HG03039 (cell line): ENCODE data around the gene LACTB.

Source experiments
- ATAC-seq: cut with Tn5 transposase; IDR thresholded peaks from one replicate; pipeline ENCODE4 v1.9.1; 2021; ENCODE audit warnings: mild to moderate bottlenecking, moderate library complexity; ENCODE audit not compliant: unreplicated experiment

LACTB gene, protein sequence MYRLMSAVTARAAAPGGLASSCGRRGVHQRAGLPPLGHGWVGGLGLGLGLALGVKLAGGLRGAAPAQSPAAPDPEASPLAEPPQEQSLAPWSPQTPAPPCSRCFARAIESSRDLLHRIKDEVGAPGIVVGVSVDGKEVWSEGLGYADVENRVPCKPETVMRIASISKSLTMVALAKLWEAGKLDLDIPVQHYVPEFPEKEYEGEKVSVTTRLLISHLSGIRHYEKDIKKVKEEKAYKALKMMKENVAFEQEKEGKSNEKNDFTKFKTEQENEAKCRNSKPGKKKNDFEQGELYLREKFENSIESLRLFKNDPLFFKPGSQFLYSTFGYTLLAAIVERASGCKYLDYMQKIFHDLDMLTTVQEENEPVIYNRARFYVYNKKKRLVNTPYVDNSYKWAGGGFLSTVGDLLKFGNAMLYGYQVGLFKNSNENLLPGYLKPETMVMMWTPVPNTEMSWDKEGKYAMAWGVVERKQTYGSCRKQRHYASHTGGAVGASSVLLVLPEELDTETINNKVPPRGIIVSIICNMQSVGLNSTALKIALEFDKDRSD

GRCh38 chr15:63121382-63122001 is at the start of gene LACTB:
Gene LACTB, plus strand, starts transcription at chr15:63121861. Its CDS starts 11 bp downstream, at chr15:63121872.
- peak; percentile 66 for ATAC-seq

- no peak for ATAC-seq
Observed at GRCh38 chr15:63072023-63072650, 49.5 kb upstream of the LACTB start.

DNA sequence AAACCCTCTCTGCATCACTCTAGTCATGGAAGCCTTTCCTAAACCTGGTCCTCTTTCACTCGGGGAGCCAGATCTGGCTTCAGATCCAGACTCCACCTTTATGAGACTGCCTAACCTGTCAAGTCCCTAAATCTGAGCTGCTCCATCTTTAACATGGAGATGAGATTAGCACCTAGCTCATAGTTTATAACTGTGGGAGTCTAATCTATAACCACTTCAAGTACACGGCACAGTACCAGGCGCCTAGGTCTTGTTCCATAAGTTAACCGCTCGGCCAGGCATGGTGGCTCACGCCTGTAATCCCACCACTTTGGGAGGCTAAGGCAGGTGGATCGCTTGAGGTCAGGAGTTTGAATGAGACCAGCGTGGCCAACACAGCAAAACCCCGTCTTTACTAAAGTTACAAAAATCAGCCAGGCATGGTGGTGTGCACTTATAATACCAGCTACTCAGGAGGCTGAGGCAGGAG is 48.8 kb upstream of the LACTB start:
- no peak for ATAC-seq

DNA sequence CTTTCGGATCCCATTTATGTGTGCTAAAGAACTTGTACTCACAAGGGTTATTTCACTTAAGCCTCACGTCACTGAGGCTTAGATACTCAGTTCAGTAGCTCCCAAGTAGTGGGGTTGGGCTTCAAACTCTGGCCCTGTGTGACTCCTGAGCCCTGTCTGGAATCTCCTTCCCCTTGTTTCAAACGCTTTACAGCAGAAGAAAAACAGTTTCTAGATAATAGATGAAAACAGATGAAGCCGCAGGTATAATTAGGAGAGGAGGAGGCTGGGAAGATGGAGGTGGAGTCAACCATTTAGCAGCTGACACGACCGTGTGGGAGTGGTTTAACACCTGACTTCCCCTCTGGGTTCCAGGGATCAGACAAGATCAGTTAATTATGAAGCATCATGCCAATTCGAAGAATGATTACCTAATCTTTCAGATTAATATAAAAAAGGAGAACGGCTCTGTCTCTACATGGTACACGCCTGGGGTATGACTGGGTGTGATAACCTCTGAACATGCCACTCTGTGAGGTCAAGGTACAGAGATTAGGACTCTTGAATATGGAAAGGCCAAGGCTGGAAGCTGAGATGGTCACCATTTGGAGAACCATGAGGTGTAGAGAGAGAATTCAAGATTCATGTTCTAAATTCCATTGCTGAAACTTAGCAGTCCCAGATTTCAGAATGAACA is 48.0 kb upstream of the LACTB start:
- ATAC-seq, result no peak

DNA sequence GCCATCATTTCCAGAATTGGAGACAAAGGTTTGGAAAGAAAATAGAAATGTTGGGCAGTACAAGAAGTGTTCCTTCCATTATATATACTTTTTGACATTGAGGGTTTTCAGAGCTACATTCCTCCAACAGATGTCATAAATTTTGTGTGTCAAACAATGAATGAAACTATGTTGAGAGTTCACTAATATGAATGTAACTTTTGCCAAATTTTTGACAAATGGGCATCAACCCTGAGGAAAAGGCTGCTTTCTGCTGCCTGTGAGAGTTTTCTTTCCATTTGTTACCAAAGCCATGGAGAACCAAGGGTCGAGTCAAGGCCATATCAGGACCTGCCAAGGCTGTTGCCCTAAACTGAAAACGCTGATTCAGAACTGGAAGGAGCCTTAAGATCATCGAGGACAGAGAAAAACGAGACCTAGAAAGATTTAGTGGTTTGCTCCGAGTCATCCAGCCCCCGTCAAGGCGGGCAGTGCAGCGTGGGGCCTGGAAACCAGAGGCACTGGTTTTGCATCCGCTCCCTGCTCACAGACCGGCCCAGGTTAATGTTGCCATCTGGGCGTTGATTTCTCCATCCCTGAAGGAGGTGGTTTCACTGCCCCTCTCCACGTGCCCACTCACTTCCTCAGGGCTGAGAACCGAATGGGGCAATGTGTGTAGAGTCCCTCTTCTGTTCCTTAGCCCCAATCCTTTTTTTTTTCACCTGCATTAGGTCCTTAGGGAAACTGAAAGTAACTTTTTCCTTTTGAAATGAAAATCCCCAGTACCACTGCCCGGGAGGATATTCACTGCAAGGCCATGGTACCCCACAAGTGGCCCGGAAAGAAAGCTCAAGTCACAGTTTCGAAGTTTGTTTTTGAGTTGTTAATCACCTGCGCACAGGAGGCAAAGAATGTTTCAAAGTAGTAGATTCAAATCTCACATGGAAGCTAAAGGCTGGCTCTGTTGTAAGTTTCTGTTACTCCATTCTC is 46.4 kb upstream of the LACTB start:
- no peak for ATAC-seq

DNA sequence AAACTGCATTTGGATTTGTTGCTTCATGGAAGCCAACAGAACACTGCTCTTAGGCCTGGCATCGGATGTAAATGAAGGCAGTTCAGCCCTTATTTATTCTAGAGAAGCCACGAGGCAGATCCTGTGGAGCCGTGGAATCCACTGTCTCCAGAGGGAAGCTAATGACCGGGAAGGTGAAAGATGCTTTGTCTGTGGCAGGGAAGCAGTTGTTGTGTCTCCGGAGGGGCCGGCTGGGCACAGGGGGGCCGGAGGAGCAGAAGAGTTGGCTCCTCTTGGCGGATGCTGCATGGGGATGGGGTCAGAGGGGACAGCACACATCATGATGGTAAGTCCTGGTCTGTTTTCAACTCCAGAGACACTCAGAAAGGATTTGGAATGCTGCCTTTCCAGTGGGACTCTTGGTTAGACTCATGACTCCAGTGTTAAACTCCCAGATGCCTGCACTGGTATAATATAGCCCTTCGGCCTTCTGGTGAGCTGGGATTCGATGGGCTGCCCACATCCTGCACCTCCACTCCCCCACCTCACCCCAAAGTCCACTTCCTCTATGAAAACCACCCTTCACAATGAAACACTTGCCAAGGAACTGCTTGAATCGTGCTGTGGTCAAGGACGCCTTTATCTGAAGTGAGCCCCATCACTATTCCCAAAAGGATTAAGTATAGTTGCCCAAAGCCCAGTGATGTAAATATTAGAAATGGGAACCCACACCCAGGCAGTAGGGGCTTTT is 45.5 kb upstream of the LACTB start:
- no peak for ATAC-seq

GRCh38 chr15:63076714-63077046 is 45.0 kb upstream of the LACTB start:
- ATAC-seq, result no peak

DNA sequence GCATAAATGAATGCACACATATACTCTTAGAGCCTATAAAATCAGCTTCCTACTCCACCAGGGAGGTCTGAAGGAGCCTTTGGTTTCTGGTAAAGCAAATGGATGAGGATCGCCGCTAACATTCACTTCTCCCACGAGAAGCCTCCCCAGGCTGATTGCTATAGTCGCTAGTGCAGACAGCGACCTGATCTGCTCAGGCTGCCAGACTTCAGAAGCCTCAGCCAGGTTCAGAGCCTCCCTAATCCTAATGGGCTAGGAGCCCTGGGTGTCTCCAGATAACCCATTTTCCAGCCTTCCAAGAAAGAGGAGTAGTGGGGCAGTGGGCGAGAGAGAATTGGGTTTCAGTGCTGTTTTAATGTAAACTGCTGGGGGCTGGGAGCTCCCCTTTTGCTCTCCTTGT is 43.7 kb upstream of the LACTB start:
- ATAC-seq, result no peak

DNA sequence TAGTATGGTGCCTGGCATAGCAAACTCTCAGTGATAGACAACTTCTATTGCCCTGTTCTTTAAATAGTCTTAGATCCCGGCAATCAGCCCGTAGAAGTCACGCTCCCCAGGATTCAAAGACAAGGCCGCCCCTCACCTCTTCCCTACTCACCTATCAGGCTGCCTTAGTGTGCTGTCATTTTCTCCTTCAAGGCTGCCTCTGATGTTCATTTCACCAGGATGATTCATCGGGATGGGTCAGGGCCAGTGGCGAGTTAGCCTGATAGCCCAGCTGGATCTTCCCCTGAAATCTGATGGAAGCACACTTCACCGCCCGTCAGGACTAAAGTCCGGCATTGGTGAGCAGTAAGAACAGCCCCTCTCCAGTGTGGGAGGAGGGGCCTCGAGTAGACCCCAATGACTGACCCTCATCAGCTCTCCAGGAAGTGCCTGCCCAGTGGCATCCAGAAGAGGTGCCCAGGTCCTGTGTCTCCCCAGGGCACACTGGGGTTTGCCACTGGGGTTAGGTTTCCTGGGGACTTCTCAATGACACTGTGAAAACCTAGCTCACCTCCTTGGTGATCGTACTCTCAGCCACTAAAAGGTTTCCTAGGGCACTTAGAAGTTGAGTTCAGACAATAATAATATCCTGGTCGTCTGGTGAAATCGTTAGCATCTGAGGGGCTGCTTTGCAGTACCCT is 41.6 kb upstream of the LACTB start:
- ATAC-seq, result no peak

DNA sequence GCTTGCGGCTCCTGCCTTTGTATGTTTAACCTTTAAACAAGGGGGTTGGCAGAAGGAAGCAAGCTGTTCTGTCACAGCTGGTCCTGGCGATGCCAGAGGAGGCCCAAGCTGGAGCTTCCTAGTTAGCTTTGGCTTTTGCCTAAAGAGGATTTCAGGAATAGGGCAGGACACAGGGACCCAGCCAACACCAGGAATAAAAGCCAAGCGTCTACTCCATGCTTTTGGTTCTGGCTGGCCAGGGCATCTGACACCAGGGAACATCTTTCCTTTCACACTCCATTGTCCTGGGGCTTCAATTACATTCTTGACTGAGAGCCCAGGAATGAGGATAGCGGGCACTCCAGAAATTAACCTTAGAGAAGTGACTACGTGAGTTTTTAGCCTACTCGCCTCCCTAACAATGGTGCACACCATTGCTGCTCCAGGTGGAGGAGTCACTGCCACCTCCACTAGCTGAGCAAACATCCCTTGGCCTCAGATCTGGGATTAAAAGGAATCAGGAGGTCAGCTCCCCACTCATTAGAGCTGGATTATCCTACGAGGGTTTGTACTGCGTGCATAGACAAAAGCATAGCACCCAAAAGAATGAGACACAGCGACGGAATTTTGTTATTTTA is 40.9 kb upstream of the LACTB start:
- ATAC-seq, result no peak

DNA sequence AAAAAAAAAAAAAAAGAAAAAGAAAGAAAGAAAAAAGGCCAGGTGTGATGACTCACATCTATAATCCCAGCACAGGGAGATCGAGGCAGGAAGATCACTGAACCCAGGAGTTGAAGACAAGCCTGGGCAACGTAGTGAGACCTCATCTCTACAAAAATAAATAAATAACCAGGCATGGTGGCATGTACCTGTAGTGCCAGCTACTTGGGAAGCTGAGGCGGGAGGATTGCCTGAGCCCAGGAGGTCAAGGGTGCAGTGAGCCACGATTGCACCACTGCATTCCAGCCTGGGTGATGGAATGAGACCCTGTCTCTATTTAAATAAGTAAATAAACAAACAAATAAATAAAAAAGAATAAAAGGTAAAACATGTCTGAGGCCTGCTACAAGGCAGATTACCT is 39.3 kb upstream of the LACTB start:
- no peak for ATAC-seq

- no peak for ATAC-seq
Observed at GRCh38 chr15:63083044-63083443, 38.6 kb upstream of the LACTB start.

- ATAC-seq, result no peak
Observed at GRCh38 chr15:63083541-63083940, 38.1 kb upstream of the LACTB start.

DNA sequence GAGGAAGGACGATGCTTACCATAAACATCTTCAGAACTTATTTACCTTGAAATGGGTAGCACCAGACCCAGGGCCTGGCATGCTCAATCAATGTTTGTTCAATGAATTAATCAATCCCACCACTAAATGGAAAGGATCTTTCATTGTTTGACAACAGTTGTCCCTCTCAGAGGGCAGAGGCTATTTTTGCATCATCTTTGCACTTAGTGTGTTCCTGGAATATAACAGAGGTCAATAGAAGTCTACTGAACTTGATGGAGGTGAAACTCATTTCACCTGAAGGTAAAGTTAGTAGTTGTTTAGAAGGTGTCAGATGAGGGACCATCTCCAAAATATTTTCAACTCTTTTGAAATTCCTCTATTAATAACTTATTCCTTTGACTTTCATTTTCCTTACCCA is 36.9 kb upstream of the LACTB start:
- no peak for ATAC-seq

DNA sequence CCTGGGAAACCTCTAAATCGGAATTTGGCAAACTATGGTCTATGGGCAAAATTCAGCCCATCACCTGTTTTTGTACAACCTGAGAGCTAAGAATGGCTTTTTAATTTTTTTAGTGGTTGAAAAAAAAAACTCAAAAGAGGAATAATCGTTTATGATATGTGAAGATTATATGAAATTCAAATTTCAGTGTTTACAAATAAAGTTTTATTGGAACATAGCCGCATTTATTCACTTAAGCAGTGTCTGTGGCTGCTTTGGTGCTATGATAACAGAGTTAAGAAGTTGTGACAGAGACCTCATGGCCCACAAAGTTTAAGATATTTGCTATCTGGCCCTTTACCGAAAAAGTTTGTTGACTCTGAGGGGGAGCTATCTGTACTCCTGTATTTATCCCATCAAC is 36.4 kb upstream of the LACTB start:
- ATAC-seq, result no peak

DNA sequence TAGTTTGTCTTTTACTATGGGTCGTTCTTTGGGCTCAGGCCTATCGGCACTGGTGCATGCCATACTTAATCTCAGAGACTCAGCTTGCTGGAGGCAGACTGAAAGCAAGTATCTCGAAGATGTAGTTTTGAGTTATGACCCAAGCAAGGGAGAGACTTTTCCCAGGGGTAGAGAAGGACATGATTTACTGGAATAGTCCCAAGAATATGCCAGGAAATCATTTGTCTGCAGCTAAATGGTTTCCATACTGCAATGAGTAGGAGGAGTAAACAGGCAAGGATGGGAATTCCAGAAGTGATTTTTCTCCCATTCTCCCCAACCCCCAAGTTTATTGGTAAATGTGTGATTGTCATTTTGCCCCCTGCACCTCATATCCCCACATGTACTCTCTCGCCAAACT is 35.4 kb upstream of the LACTB start:
- no peak for ATAC-seq

- ATAC-seq, result no peak
Observed at GRCh38 chr15:63086947-63087346, 34.7 kb upstream of the LACTB start.

DNA sequence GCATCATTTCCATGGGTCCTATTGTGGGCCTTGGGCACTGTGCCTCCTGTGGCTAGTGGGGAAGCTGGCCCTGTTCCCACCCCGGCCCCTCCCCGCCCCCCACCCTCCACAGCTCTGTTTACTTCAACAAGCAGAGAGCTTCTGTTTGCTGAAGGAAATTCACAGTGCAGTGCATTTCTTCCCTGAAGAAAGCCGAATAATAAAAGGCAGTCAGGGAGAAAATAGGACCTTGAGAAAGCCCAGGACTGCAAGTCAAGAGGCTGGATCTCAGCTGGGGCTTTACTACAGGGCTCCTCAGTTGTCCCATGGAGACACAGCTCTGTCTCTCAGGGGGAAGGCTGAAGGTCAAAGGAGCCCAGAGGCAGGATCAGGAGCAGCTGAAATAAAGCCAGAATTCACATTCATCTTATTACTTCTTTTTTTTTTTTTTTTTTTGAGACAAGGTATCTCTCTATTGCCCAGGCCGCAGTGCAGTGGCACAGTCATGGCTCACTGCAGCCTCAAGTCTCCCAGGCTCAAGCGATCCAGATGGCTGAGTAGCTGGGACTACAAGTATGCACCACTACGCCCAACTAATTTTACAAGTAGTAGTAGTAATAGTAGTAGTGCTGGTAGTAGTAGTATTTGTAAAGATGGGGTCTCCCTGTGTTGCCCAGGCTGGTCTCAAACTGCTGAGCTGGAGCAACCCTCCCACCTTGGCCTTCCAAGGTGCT is 33.0 kb upstream of the LACTB start:
- ATAC-seq, result no peak
